ENCODE data around the gene ZKSCAN7. TPM values are rescaled to one million over a fixed set of nuclear protein-coding genes. Genes with fewer than 3 reads are reported as not detected.

Gene ZKSCAN7
- polyA plus RNA-seq, 1 donor from 2014 or later: 23.9 TPM

GRCh38 chr3:44516230-44516629, 38.8 kb upstream of the ZKSCAN7 start:
- Histone ChIP-seq H3K79me2 (replicated peaks; ENCODE audit: insufficient read depth, low read length) (no peaks in the 10 kb centered on the region), H2AFZ (ENCODE audit: low read depth, low read length) (no peak overlapping the region), H4K20me1 (ENCODE audit: insufficient read depth) (no peaks in the 10 kb centered on the region), H3F3A (ENCODE audit: insufficient read depth, low read length, poor library complexity, severe bottlenecking) (no peaks in the 10 kb centered on the region), H3K36me3 (ENCODE audit: insufficient read depth, low read length) (no peaks in the 10 kb centered on the region), H3K27ac (ENCODE audit: low read length) (no peak overlapping the region), H3K9me3 (ENCODE audit: low read length) (no peaks in the 10 kb centered on the region), H3K9me2 (ENCODE audit: insufficient read depth, low read length) (no peaks in the 10 kb centered on the region), H3K27me3 (ENCODE audit: insufficient read depth, low read depth, low read length) (no peaks in the 10 kb centered on the region), H3K9ac (ENCODE audit: low read length) (no peak overlapping the region), H3K4me3 (ENCODE audit: low read length) (no peak overlapping the region), H3K4me2 (ENCODE audit: low read length) (no peak overlapping the region)
- TF ChIP-seq TAF1 (IDR thresholded peaks at IDR 0.05; ENCODE audit: low read depth) (no peak), POLR2AphosphoS5 (IDR thresholded peaks at IDR 0.05) (no peak)

GRCh38 chr3:44518782-44519156, 36.2 kb upstream of the ZKSCAN7 start:
- no peaks in the 10 kb centered on the region for H3K79me2 ChIP-seq (replicated peaks; ENCODE audit: insufficient read depth, low read length)
- TF ChIP-seq SMC3 (conservative IDR thresholded peaks at IDR 0.05; ENCODE audit: poor library complexity): no peak
- no peak for TF ChIP-seq TAF1 (IDR thresholded peaks at IDR 0.05; ENCODE audit: low read depth)
- no peak for TF ChIP-seq EP300 (conservative IDR thresholded peaks at IDR 0.05; ENCODE audit: poor library complexity, severe bottlenecking)
- no peak for TF ChIP-seq EZH2 (IDR thresholded peaks at IDR 0.05; ENCODE audit: borderline replicate concordance, insufficient read depth, low read length, poor library complexity, severe bottlenecking)
- no peak for TF ChIP-seq REST (IDR thresholded peaks at IDR 0.05; ENCODE audit: borderline replicate concordance)
- TF ChIP-seq, protein P1, sequence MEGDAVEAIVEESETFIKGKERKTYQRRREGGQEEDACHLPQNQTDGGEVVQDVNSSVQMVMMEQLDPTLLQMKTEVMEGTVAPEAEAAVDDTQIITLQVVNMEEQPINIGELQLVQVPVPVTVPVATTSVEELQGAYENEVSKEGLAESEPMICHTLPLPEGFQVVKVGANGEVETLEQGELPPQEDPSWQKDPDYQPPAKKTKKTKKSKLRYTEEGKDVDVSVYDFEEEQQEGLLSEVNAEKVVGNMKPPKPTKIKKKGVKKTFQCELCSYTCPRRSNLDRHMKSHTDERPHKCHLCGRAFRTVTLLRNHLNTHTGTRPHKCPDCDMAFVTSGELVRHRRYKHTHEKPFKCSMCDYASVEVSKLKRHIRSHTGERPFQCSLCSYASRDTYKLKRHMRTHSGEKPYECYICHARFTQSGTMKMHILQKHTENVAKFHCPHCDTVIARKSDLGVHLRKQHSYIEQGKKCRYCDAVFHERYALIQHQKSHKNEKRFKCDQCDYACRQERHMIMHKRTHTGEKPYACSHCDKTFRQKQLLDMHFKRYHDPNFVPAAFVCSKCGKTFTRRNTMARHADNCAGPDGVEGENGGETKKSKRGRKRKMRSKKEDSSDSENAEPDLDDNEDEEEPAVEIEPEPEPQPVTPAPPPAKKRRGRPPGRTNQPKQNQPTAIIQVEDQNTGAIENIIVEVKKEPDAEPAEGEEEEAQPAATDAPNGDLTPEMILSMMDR (IDR thresholded peaks at IDR 0.05; ENCODE audit: poor library complexity, severe bottlenecking): no peak
- TF ChIP-seq POLR2AphosphoS5 (IDR thresholded peaks at IDR 0.05): no peak
- no peak for TF ChIP-seq MXI1 (conservative IDR thresholded peaks at IDR 0.05; ENCODE audit: poor library complexity, severe bottlenecking)
- TF ChIP-seq RAD21 (conservative IDR thresholded peaks at IDR 0.05): no peak
- no peaks in the 10 kb centered on the region for H3K27me3 ChIP-seq (ENCODE audit: insufficient read depth, low read depth, low read length)
- H3K9me2 ChIP-seq (ENCODE audit: insufficient read depth, low read length): no peaks in the 10 kb centered on the region
- no peak overlapping the region for H2AFZ ChIP-seq (ENCODE audit: low read depth, low read length)
- no peaks in the 10 kb centered on the region for H4K20me1 ChIP-seq (ENCODE audit: insufficient read depth)
- no peak overlapping the region for H3K27ac ChIP-seq (ENCODE audit: low read length)
- no peak overlapping the region for H3K4me2 ChIP-seq (ENCODE audit: low read length)
- no peaks in the 10 kb centered on the region for H3K36me3 ChIP-seq (ENCODE audit: insufficient read depth, low read length)
- H3K9me3 ChIP-seq (ENCODE audit: low read length): no peaks in the 10 kb centered on the region
- H3K9ac ChIP-seq (ENCODE audit: low read length): no peak overlapping the region
- no peak overlapping the region for H3K4me3 ChIP-seq (ENCODE audit: low read length)
- H3F3A ChIP-seq (ENCODE audit: insufficient read depth, low read length, poor library complexity, severe bottlenecking): no peaks in the 10 kb centered on the region

GRCh38 chr3:44521721-44522120, 33.3 kb upstream of the ZKSCAN7 start:
- Histone ChIP-seq H3K79me2 (replicated peaks; ENCODE audit: insufficient read depth, low read length) (no peaks in the 10 kb centered on the region), H3K9ac (ENCODE audit: low read length) (no peak overlapping the region), H3K9me2 (ENCODE audit: insufficient read depth, low read length) (no peaks in the 10 kb centered on the region), H3K4me3 (ENCODE audit: low read length) (no peak overlapping the region), H3K36me3 (ENCODE audit: insufficient read depth, low read length) (no peaks in the 10 kb centered on the region), H3K27me3 (ENCODE audit: insufficient read depth, low read depth, low read length) (no peaks in the 10 kb centered on the region), H3K27ac (ENCODE audit: low read length) (no peak overlapping the region), H3K9me3 (ENCODE audit: low read length) (no peaks in the 10 kb centered on the region), H2AFZ (ENCODE audit: low read depth, low read length) (no peak overlapping the region), H3F3A (ENCODE audit: insufficient read depth, low read length, poor library complexity, severe bottlenecking) (no peaks in the 10 kb centered on the region), H3K4me2 (ENCODE audit: low read length) (no peak overlapping the region), H4K20me1 (ENCODE audit: insufficient read depth) (no peaks in the 10 kb centered on the region)
- TF ChIP-seq, protein P1 (IDR thresholded peaks at IDR 0.05; ENCODE audit: poor library complexity, severe bottlenecking): no peak
- no peak for TF ChIP-seq MXI1 (conservative IDR thresholded peaks at IDR 0.05; ENCODE audit: poor library complexity, severe bottlenecking)
- TF ChIP-seq REST (IDR thresholded peaks at IDR 0.05; ENCODE audit: borderline replicate concordance): no peak
- TF ChIP-seq POLR2AphosphoS5 (IDR thresholded peaks at IDR 0.05): no peak
- TF ChIP-seq RAD21 (conservative IDR thresholded peaks at IDR 0.05): no peak
- no peak for TF ChIP-seq EP300 (conservative IDR thresholded peaks at IDR 0.05; ENCODE audit: poor library complexity, severe bottlenecking)
- no peak for TF ChIP-seq TAF1 (IDR thresholded peaks at IDR 0.05; ENCODE audit: low read depth)
- no peak for TF ChIP-seq EZH2 (IDR thresholded peaks at IDR 0.05; ENCODE audit: borderline replicate concordance, insufficient read depth, low read length, poor library complexity, severe bottlenecking)
- TF ChIP-seq SMC3 (conservative IDR thresholded peaks at IDR 0.05; ENCODE audit: poor library complexity): no peak
